ENCODE data around the gene DDX18.

DNA sequence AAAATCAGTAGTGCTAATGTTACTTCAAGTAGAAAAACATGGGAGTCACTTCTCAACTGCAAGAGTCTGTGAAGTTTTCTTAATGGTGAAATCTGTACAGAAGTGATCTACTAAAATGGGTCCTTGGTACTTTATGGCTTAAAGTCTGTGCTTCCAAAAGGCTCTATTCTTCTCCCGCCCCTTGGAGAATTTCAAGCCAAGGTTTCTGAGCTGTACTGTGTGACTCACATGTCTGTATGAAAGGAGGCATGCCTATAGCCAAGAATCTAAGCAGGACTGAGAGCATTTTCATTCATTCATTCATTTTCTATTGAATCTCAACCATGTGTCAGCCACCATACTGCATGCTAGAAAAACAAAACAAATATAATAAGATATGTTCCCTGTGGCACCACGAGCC is 19.8 kb upstream of the DDX18 start:
- TF ChIP-seq, protein P1, sequence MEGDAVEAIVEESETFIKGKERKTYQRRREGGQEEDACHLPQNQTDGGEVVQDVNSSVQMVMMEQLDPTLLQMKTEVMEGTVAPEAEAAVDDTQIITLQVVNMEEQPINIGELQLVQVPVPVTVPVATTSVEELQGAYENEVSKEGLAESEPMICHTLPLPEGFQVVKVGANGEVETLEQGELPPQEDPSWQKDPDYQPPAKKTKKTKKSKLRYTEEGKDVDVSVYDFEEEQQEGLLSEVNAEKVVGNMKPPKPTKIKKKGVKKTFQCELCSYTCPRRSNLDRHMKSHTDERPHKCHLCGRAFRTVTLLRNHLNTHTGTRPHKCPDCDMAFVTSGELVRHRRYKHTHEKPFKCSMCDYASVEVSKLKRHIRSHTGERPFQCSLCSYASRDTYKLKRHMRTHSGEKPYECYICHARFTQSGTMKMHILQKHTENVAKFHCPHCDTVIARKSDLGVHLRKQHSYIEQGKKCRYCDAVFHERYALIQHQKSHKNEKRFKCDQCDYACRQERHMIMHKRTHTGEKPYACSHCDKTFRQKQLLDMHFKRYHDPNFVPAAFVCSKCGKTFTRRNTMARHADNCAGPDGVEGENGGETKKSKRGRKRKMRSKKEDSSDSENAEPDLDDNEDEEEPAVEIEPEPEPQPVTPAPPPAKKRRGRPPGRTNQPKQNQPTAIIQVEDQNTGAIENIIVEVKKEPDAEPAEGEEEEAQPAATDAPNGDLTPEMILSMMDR (optimal IDR thresholded peaks at IDR 0.05 in 1 of 3, IDR thresholded peaks at IDR 0.05 in 1 of 3, conservative IDR thresholded peaks at IDR 0.05 in 1 of 3; ENCODE audit: extremely low read depth in 1 of 3, insufficient read depth in 2 of 3, low read length in 3 of 3) = no peak
- no peak for TF ChIP-seq EZH2 (IDR thresholded peaks at IDR 0.05; ENCODE audit: low read length)

Measured in keratinocyte (primary cell).